H1 (cell line): ENCODE data around the gene CROCC2. TPM values are rescaled to one million over a fixed set of nuclear protein-coding genes. Genes with fewer than 3 reads are reported as not detected.
A peak's percentile ranks its signal among the peaks of the same experiment; 100 is the strongest.

Experiments
- CTCF ChIA-PET: fragments of 300-600 bp; sonication (Branson Sonifier 250); formaldehyde crosslinking; loops from one replicate; lab custom pipeline; 2021; ENCODE audit not compliant: partially characterized antibody; lab: Charles Lee
- POLR2A ChIA-PET: fragments of 300-600 bp; sonication (Branson Sonifier 250); formaldehyde crosslinking; loops from one replicate; lab custom pipeline; 2021; ENCODE audit warnings: inconsistent platforms; ENCODE audit not compliant: partially characterized antibody; lab: Charles Lee
- DNase-seq, 2 experiments: peaks; one replicate each; pipeline versions ENCODE4 v3.0.0 to v3.0.0-alpha.2; 2010 to 2022; ENCODE audit warnings: low spot score in 2 of 2, low read depth in 1 of 2, mixed read lengths in 1 of 2
- FAIRE-seq: peaks from 2 replicates; lab custom pipeline; 2011; peaks lifted over from hg19 to GRCh38; lab: Jason Lieb, UNC
- H2AFZ ChIP-seq: 2 replicates; pipeline ENCODE4 v1.8.1; 2012; ENCODE audit warnings: low read length, inconsistent platforms
- H2AK5ac ChIP-seq: 2 replicates; pipeline ENCODE4 v1.6.1; 2013; ENCODE audit warnings: low read depth, low read length
- H2BK120ac ChIP-seq: replicated peaks from 2 replicates; pipeline ENCODE3; 2013; ENCODE audit warnings: low read depth, low read length, inconsistent platforms
- H2BK12ac ChIP-seq: 2 replicates; pipeline ENCODE4 v1.6.1; 2013; ENCODE audit warnings: low read depth, low read length
- H2BK15ac ChIP-seq: 2 replicates; pipeline ENCODE4 v1.6.1; 2013; ENCODE audit warnings: low read length
- H2BK20ac ChIP-seq: 2 replicates; pipeline ENCODE4 v1.6.1; 2013; ENCODE audit warnings: low read length
- H2BK5ac ChIP-seq: 2 replicates; pipeline ENCODE4 v1.6.1; 2013; ENCODE audit warnings: low read depth, low read length
- H3K14ac ChIP-seq: 2 replicates; pipeline ENCODE4 v1.6.1; 2013; ENCODE audit warnings: inconsistent platforms; ENCODE audit not compliant: insufficient read length
- H3K18ac ChIP-seq: 2 replicates; pipeline ENCODE4 v1.6.1; 2013; ENCODE audit warnings: low read length; ENCODE audit errors: extremely low read depth
- H3K23ac ChIP-seq: 2 replicates; pipeline ENCODE4 v1.6.1; 2013; ENCODE audit warnings: inconsistent platforms; ENCODE audit not compliant: insufficient read length
- H3K23me2 ChIP-seq: 2 replicates; pipeline ENCODE4 v1.6.1; 2013; ENCODE audit warnings: low read depth, low read length
- H3K27ac ChIP-seq: 2 replicates; pipeline ENCODE4 v1.6.1; 2011; ENCODE audit warnings: low read depth, low read length, inconsistent platforms
- H3K27me3 ChIP-seq, 4 experiments: replicated peaks in 1 of 4; 1 replicate in 1 of 4; 2 replicates in 3 of 4; pipeline versions ENCODE4 v1.6.1 to v1.8.1; 2011 to 2013; ENCODE audit warnings: low read length in 3 of 4, mild to moderate bottlenecking in 3 of 4, inconsistent platforms in 2 of 4, mixed read lengths in 2 of 4, moderate library complexity in 1 of 4; ENCODE audit not compliant: control insufficient read depth in 3 of 4, insufficient read depth in 3 of 4; ENCODE audit errors: extremely low read depth in 1 of 4
- H3K36me3 ChIP-seq, 4 experiments: 2 replicates each; pipeline versions ENCODE4 v1.6.1 to v1.8.1; 2011 to 2013; ENCODE audit warnings: mild to moderate bottlenecking in 4 of 4, low read length in 3 of 4, moderate library complexity in 2 of 4, control low read depth in 1 of 4, inconsistent platforms in 1 of 4; ENCODE audit not compliant: insufficient read depth in 4 of 4, control insufficient read depth in 2 of 4
- H3K4ac ChIP-seq: replicated peaks from 2 replicates; pipeline ENCODE3; 2013; ENCODE audit warnings: low read length, low read depth, mixed read lengths, inconsistent platforms; ENCODE audit not compliant: insufficient read length
- H3K4me1 ChIP-seq, 4 experiments: replicated peaks in 1 of 4; 1 replicate in 1 of 4; 2 replicates in 3 of 4; pipeline versions ENCODE4 v1.6.1 to v1.8.1; 2011 to 2013; ENCODE audit warnings: low read length in 3 of 4, inconsistent platforms in 2 of 4, mixed read lengths in 1 of 4; ENCODE audit not compliant: insufficient read depth in 4 of 4, control insufficient read depth in 3 of 4
- H3K4me2 ChIP-seq, 2 experiments: 2 replicates each; pipeline versions ENCODE4 v1.6.1 to v1.8.1; 2011 to 2013; ENCODE audit warnings: low read depth in 2 of 2, low read length in 2 of 2, control low read depth in 1 of 2, inconsistent platforms in 1 of 2, mild to moderate bottlenecking in 1 of 2; ENCODE audit not compliant: insufficient read depth in 1 of 2
- H3K4me3 ChIP-seq, 4 experiments: fragments of 200-600, 300-600 bp in 1 of 4; sonication (generic), shearing (Covaris generic), sonication (Bioruptor Twin) in 1 of 4; 2 replicates each; pipeline versions ENCODE4 v1.5.1 to v1.8.1; 2011 to 2016; ENCODE audit warnings: low read length in 4 of 4, low read depth in 3 of 4, control low read depth in 2 of 4, inconsistent platforms in 2 of 4, mild to moderate bottlenecking in 2 of 4, mixed read lengths in 1 of 4, moderate library complexity in 1 of 4; ENCODE audit not compliant: insufficient read depth in 2 of 4; ENCODE audit errors: extremely low read depth in 1 of 4
- H3K56ac ChIP-seq: replicated peaks from 2 replicates; pipeline ENCODE3; 2013; ENCODE audit warnings: low read depth, mild to moderate bottlenecking, mixed read lengths, low read length, inconsistent platforms; ENCODE audit not compliant: insufficient read length
- H3K79me1 ChIP-seq: 2 replicates; pipeline ENCODE4 v1.6.1; 2013; ENCODE audit warnings: low read depth, low read length, control low read depth
- H3K79me2 ChIP-seq, 2 experiments: 2 replicates each; pipeline versions ENCODE4 v1.6.1 to v1.8.1; 2012 to 2013; ENCODE audit warnings: low read length in 2 of 2, mild to moderate bottlenecking in 2 of 2, inconsistent platforms in 1 of 2; ENCODE audit not compliant: insufficient read depth in 2 of 2, control insufficient read depth in 1 of 2
- H3K9ac ChIP-seq, 4 experiments: replicated peaks in 1 of 4; 1 replicate in 1 of 4; 2 replicates in 3 of 4; pipeline versions ENCODE4 v1.6.1 to v1.8.1; 2011 to 2013; ENCODE audit warnings: low read depth in 3 of 4, low read length in 3 of 4, control low read depth in 2 of 4, mild to moderate bottlenecking in 2 of 4, moderate library complexity in 2 of 4, inconsistent platforms in 1 of 4; ENCODE audit errors: extremely low read depth in 1 of 4
- H3K9me3 ChIP-seq, 2 experiments: 2 replicates each; pipeline versions ENCODE4 v1.6.1 to v1.8.1; 2012 to 2013; ENCODE audit warnings: mild to moderate bottlenecking in 2 of 2, moderate library complexity in 2 of 2, control low read depth in 1 of 2, inconsistent platforms in 1 of 2, low read depth in 1 of 2, low read length in 1 of 2, mixed read lengths in 1 of 2; ENCODE audit not compliant: insufficient read depth in 2 of 2
- H4K20me1 ChIP-seq, 2 experiments: replicated peaks in 1 of 2; 2 replicates each; pipeline versions ENCODE3 to v1.8.1; 2011 to 2013; ENCODE audit warnings: inconsistent platforms in 2 of 2, low read length in 2 of 2, mild to moderate bottlenecking in 1 of 2; ENCODE audit not compliant: insufficient read depth in 2 of 2, control insufficient read depth in 1 of 2
- H4K5ac ChIP-seq: 2 replicates; pipeline ENCODE4 v1.6.1; 2013; ENCODE audit warnings: low read length, low read depth, mixed read lengths, inconsistent platforms; ENCODE audit not compliant: insufficient read length
- H4K8ac ChIP-seq: 2 replicates; pipeline ENCODE4 v1.8.0; 2013; ENCODE audit warnings: mild to moderate bottlenecking, moderate library complexity, low read length, inconsistent platforms; ENCODE audit not compliant: insufficient read depth; ENCODE audit errors: extremely low read depth
- H4K91ac ChIP-seq: replicated peaks from 2 replicates; pipeline ENCODE3; 2013; ENCODE audit warnings: low read length, mixed read lengths, inconsistent platforms; ENCODE audit not compliant: insufficient read length
- EP300 ChIP-seq, 2 experiments: IDR thresholded peaks; 1 replicate in 1 of 2; 2 replicates in 1 of 2; pipeline ENCODE4 v1.6.1; 2011 to 2012; ENCODE audit warnings: low read depth in 2 of 2, low read length in 2 of 2, mild to moderate bottlenecking in 2 of 2, borderline replicate concordance in 1 of 2, inconsistent platforms in 1 of 2, moderate library complexity in 1 of 2
- HDAC2 ChIP-seq, 2 experiments: fragments of 300-600 bp in 1 of 2; sonication (generic) in 1 of 2; IDR thresholded peaks; 2 replicates each; pipeline ENCODE4 v1.6.1; 2011 to 2012; ENCODE audit warnings: low read depth in 2 of 2, low read length in 2 of 2, mild to moderate bottlenecking in 2 of 2, moderate library complexity in 2 of 2, borderline replicate concordance in 1 of 2, inconsistent platforms in 1 of 2
- KDM1A ChIP-seq: fragments of 200-600, 300-600 bp; sonication (generic); IDR thresholded peaks from 2 replicates; pipeline ENCODE4 v1.7.1; 2016; ENCODE audit warnings: mild to moderate bottlenecking, low read length, borderline replicate concordance
- KDM4A ChIP-seq: IDR thresholded peaks from one replicate; pipeline ENCODE4 v1.7.1; 2012; ENCODE audit warnings: low read depth, mild to moderate bottlenecking, moderate library complexity, low read length, inconsistent platforms; ENCODE audit not compliant: severe bottlenecking
- WGBS, 2 experiments: shearing (Covaris generic) in 1 of 2; methylation state at CpG; one replicate each; pipeline versions ENCODE4 v1.1.6 to v1.1.7; 2013 to 2015; ENCODE audit warnings: low lambda C conversion rate in 2 of 2, mixed read lengths in 2 of 2, inconsistent platforms in 1 of 2, low coverage in 1 of 2, missing lambda C conversion rate in 1 of 2; ENCODE audit not compliant: insufficient replicate concordance in 2 of 2, insufficient coverage in 1 of 2, insufficient read length in 1 of 2; ENCODE audit errors: extremely low coverage in 1 of 2, missing lambda C conversion rate in 1 of 2; 5-methylcytosine and 5-hydroxymethylcytosine counted together
- polyA plus RNA-seq, 7 experiments: library from polyadenylated mRNA; depleted of rRNA in 3 of 7; stranded (reverse) in 5 of 7; unstranded in 2 of 7; fragments of >200 nt in 5 of 7; fragments of 200-250 nt in 2 of 7; gene quantifications; 1 replicate in 5 of 7; 2 replicates in 1 of 7; 4 replicates in 1 of 7; pipeline versions ENCODE4 v1.2.1 to v1.2.3, GENCODE V29; 2011 to 2013; ENCODE audit warnings: missing spikeins in 2 of 7, mixed read lengths in 2 of 7
- total RNA-seq: library from RNA; stranded (reverse); fragmentation: NEBNext Ultra II Directional; extraction: Animal tissue kit (Norgen Biotek cat#: 25700); gene quantifications from 2 replicates; pipeline ENCODE4 v1.2.1, GENCODE V29; 2021
- TF ChIP-seq, protein P1 (sequence below): IDR thresholded peaks from 2 replicates; pipeline ENCODE4 v1.6.1; 2012; ENCODE audit warnings: inconsistent platforms
- TF ChIP-seq, protein P2 (sequence below): IDR thresholded peaks from 2 replicates; pipeline ENCODE4 v1.6.1; 2012; ENCODE audit warnings: inconsistent platforms

The CROCC2 gene
- total and polyA plus RNA-seq, 2 of the 8 experiments (the other 6 are each of a cell fraction or from before 2014, with no cell fraction given) = not detected

DNA sequence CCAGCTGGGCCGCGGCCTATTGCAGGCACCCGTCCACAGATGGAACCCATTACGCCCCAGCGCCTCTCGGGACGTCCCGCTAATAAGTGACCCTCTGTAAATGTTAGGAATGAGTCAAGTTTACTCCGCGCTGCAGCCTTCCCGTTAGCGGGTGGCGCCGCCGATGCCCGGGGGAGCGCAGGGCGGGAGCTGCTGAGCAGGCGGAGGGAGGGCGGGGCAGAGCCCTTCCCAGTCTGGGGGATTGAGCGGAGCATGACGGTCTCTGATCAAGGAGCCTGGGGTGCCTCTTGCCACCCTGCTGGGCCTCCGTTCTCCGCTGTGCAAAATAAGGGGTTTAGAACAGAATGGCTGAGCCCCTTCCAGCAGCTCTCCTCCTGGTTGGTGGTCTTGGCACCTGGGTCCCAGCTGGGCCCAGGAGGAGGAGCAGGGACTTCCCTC lies 10.5 kb downstream of the CROCC2 start:
- CTCF ChIA-PET = interaction anchor here (1.0 to 1.5 kb wide), 3 partner anchors 11 to 47 kb away, joined by 3 read pairs; no protein-coding TSS in a partner anchor
- WGBS, 2 experiments = 7% methylated on average over 22 of the region's 24 CpGs; no CpG with 5 or more reads in 1 of the 2 experiments

More for the DNA sequence above, 10.5 kb downstream of the CROCC2 start:
- peaks cover 2 to 4% of the 10 kb centered on the region in 2 experiments for H4K20me1 ChIP-seq
- H2BK15ac ChIP-seq = no peak overlapping the region
- H4K8ac ChIP-seq = no peak overlapping the region
- H3K4me3 ChIP-seq = peak overlapping the region; percentile 7 to 60 (median 36); a peak in 6 of 8 replicates
- no peaks in the 10 kb centered on the region for H3K36me3 ChIP-seq
- H2BK5ac ChIP-seq = no peak overlapping the region
- H3K4ac ChIP-seq = no peak overlapping the region
- H3K4me1 ChIP-seq = peaks cover 0 to 6% (median 3%) of the 10 kb centered on the region in 4 experiments; a peak in 4 of 7 replicates
- peak overlapping the region; percentile 59 to 83 for H3K4me2 ChIP-seq
- no peak overlapping the region for H3K9ac ChIP-seq
- H2BK12ac ChIP-seq = no peak overlapping the region
- H3K27ac ChIP-seq = no peak overlapping the region
- H3K79me1 ChIP-seq = no peaks in the 10 kb centered on the region
- H3K23ac ChIP-seq = no peak overlapping the region
- FAIRE-seq (no peak), DNase-seq (peak in 1 of 2 experiments; percentile 64)
- H3K14ac ChIP-seq = no peak overlapping the region
- H3K9me3 ChIP-seq = no peaks in the 10 kb centered on the region
- no peak overlapping the region for H3K18ac ChIP-seq
- H3K27me3 ChIP-seq = peaks cover 1 to 9% (median 9%) of the 10 kb centered on the region in 4 experiments; a peak in 6 of 7 replicates
- no peak overlapping the region for H3K56ac ChIP-seq
- TF ChIP-seq HDAC2 (IDR thresholded peaks at IDR 0.05; ENCODE audit: borderline replicate concordance in 1 of 2, low read depth in 2 of 2, low read length in 2 of 2) = no peak
- TF ChIP-seq, protein P1, sequence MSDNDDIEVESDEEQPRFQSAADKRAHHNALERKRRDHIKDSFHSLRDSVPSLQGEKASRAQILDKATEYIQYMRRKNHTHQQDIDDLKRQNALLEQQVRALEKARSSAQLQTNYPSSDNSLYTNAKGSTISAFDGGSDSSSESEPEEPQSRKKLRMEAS = peak; percentile 39; the same call in 1 of the 2 replicates
- peak; percentile 86; the same call in 1 of the 2 replicates for TF ChIP-seq KDM1A
- TF ChIP-seq, protein P2, sequence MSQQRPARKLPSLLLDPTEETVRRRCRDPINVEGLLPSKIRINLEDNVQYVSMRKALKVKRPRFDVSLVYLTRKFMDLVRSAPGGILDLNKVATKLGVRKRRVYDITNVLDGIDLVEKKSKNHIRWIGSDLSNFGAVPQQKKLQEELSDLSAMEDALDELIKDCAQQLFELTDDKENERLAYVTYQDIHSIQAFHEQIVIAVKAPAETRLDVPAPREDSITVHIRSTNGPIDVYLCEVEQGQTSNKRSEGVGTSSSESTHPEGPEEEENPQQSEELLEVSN = peak; percentile 45; the same call in 1 of the 2 replicates
- peak; percentile 57 for TF ChIP-seq KDM4A
- no peak for TF ChIP-seq EP300 (IDR thresholded peaks at IDR 0.05; ENCODE audit: borderline replicate concordance in 1 of 2, low read depth in 2 of 2, low read length in 2 of 2)
- H4K91ac ChIP-seq = no peak overlapping the region
- H3K23me2 ChIP-seq = peaks cover 4% of the 10 kb centered on the region; the same call in 1 of the 2 replicates
- no peak overlapping the region for H2AK5ac ChIP-seq
- H2BK20ac ChIP-seq = no peak overlapping the region
- peak overlapping the region; percentile 24; the same call in 1 of the 2 replicates for H2AFZ ChIP-seq
- POLR2A ChIA-PET = no interaction called here
- no peaks in the 10 kb centered on the region for H3K79me2 ChIP-seq
- no peak overlapping the region for H4K5ac ChIP-seq
- no peak overlapping the region for H2BK120ac ChIP-seq
